Dermis lymphatic vessel endothelial cell (primary cell): Measurements from ENCODE around the gene CDY2A. TPM values are rescaled to one million over a fixed set of nuclear protein-coding genes. Genes with fewer than 3 reads are reported as not detected.

Experiments used
- total RNA-seq: library from RNA; depleted of rRNA; stranded (reverse); fragments of >200 nt; gene quantifications from 2 replicates; pipeline ENCODE4 v1.2.1, GENCODE V29; 2014

CDY2A gene, protein sequence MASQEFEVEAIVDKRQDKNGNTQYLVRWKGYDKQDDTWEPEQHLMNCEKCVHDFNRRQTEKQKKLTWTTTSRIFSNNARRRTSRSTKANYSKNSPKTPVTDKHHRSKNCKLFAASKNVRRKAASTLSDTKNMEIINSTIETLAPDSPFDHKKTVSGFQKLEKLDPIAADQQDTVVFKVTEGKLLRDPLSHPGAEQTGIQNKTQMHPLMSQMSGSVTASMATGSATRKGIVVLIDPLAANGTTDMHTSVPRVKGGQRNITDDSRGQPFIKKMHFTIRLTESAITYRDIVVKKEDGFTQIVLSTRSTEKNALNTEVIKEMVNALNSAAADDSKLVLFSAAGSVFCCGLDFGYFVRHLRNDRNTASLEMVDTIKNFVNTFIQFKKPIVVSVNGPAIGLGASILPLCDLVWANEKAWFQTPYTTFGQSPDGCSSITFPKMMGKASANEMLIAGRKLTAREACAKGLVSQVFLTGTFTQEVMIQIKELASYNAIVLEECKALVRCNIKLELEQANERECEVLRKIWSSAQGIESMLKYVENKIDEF
- not detected in 2 replicates for total RNA-seq

GRCh38 chrY:18025487-18025886 lies at the start of gene CDY2A:
Gene CDY2A (plus strand): TSS chrY:18025787. CDS start chrY:18026115, 328 bp downstream.

Other genes with a start within 250 kb of the CDY2A start
- gene CDY2B, start 145.6 kb upstream of the CDY2A start, total RNA-seq, result not detected in 2 replicates